HG03196 (cell line): ENCODE measurements around the gene FN1.
"Not testable (repeated sequence)": the region's sequence is repeated elsewhere in the genome, so short reads cannot be mapped to it uniquely, and the experiment has no call there.

Experiments used
- ATAC-seq: cut with Tn5 transposase; IDR thresholded peaks from one replicate; pipeline ENCODE4 v1.9.1; 2021; ENCODE audit not compliant: unreplicated experiment

Gene FN1

DNA sequence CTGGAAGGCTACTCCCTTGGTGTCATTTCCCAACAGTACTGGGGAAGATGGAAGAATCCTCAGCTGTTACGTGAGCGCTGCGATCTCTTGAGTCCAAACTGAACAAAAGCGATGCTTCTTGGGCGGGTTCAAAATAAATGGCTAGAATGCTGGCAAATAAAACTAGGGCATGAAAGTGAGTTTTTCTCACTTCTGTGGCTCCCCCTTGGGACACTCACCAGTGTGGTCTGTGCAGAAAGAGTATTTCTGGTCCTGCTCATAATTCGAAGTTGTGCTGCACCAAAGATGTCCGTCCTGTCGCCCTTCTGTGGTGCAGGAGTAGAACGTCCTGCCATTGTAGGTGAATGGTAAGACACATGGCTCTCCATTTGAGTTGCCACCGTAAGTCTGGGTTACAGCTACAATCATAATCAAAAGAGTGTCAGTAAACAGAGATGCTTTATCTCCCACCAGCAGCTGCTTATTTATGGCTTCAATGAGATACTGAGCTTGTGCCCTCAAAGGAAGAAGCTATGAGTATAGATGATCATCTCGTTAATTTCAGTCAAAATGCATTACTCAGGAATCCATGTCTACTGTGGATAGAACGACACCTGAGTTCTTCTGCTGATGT, 11.8 kb downstream of the FN1 start:
- ATAC-seq: no peak

- no peak for ATAC-seq
Measured at GRCh38 chr2:215423234-215423633, 12.6 kb downstream of the FN1 start.

GRCh38 chr2:215422676-215423075, 13.2 kb downstream of the FN1 start:
- ATAC-seq: no peak

DNA sequence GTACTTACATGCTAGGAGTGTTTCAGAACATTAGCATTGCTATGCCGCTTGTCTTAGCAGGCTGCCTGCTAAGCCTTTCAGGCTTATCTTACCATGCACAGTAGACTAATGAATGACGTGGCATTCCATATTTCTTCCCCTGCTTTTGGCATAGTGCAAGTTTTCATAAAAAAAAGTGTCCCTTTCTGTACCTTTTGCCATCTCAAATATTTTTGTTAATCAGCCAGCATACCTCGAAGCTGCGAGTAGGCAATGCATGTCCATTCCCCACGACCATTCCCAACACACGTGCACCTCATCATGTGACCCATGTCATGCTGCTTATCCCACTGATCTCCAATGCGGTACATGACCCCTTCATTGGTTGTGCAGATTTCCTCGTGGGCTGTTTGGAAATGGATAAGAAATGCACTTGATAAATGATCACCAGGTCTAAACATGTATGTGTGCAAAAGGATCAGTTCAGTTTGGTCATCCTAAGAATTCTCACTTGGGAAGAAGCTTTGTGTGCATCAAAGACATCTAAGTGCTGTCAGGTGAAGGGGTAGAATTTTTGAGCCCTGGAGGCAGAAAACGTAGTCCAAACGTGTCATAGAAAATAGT, 13.9 kb downstream of the FN1 start:
- no peak for ATAC-seq

- no peak for ATAC-seq
Measured at GRCh38 chr2:215420471-215420935, 15.4 kb downstream of the FN1 start.

DNA sequence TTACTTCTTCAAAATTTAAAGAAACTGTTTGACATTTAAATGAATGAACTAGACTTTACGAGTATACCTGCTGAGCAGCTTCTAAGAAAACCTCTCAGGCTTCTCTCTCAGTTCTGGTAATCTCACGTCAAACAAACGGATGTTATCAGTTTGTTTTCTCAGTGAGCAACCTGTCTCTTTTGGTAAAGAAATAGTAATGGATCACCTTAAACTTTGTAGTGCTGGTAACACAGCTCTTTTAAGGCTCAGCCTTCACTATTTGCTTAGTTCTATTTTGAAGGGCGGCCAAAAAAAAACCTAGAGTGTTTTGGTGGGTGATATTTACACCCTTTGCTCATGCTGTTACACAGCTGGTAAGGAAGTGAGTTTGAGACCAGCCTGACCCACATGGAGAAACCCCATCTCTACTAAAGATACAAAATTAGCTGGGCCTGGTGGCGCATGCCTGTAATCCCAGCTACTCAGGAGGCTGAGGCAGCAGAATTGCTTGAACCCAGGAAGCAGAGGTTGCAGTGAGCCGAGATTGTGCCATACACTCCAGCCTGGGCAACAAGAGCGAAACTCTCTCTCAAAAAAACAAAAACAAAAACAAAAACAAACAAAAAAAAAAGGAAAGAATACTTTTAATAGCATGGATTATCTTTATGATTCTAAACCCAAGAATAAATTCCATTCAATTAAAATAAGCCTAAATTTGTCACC, 15.9 kb downstream of the FN1 start:
- ATAC-seq: no peak

GRCh38 chr2:215419113-215419512, 16.8 kb downstream of the FN1 start:
- no peak for ATAC-seq

GRCh38 chr2:215418064-215418963, 17.6 kb downstream of the FN1 start:
- no peak for ATAC-seq

DNA sequence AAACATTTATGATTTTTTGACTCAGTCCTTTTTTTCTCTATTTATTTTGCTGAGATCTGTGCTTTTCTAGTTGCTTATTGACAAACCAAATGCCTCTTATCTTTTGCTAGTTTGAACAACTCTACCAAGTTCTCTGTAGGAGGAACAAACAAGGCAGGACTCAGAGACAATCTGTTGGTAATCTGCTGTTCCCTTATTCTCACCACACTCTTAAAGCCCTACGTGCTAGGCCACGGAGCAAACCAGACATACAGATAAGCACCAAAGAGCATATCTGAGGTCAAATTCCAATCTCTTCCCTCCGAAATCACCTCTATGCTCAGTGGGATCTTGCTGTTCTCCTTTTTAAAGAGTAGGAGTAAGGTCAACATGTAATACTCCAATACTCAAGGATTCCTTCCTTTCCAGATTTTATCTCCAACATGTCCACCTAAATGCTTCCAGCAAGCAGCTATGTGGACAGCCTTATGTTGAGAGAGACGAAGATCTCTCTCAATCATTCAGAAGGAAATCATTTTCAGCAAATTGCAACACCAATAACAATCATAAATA, 18.4 kb downstream of the FN1 start:
- no peak for ATAC-seq

GRCh38 chr2:215416656-215417055, 19.2 kb downstream of the FN1 start:
- ATAC-seq: no peak

DNA sequence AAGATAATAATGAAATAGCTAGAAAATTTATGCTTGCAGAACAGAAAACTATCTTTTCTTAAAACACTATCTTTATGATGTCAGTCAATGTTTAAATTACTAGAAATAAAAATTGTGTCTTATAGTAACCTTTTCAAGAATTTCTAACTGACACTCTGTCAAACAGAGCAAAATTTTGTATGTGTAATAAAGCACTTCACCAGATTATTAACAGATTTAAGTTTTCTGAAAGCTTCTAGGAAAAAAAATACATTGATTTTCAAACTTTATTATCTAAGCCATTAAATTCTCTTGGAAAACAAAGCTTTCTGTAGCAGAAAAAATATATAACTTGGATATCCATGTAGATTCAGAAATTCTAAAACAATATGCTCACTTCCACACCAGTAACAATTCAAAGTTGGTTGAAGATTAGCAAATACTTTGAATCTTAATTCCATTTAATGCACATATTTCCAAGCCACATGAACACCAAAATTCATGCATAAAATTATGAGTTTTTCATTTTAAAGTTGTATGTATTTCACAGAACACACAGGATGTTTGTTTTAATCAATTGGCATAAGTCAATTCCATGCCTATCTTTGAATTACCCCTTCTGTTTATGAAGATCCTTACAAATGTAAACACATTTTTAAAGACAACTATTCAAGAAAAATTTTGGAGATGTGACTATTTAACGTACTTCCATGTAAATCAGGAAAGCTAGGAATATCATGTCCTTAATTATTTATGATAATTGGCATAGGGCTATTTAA, 19.9 kb downstream of the FN1 start:
- no peak for ATAC-seq

GRCh38 chr2:215415218-215415617, 20.6 kb downstream of the FN1 start:
- ATAC-seq: no peak

DNA sequence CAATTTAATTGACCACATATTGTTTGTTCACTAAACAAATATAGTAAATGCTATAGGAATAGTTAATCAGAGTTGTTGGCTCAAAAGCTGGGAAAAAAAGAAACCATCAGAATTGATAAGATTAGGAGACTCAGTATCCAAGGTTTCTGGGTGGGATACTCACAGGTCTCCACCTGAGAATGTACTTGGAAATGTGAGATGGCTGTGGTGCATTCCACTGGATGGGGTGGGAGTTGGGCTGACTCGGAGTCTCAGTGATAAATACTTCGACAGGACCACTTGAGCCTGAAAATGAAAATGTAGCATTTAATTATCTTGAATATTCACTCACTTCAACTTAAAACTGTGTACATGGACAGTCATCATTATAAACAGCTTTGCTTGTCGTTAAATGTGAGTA, 21.2 kb downstream of the FN1 start:
- no peak for ATAC-seq

GRCh38 chr2:215413974-215414373, 21.9 kb downstream of the FN1 start:
- ATAC-seq: no peak

- no peak for ATAC-seq
Measured at GRCh38 chr2:215413484-215413777, 22.4 kb downstream of the FN1 start.

- ATAC-seq: no peak
Measured at GRCh38 chr2:215411941-215412743, 23.7 kb downstream of the FN1 start.

GRCh38 chr2:215410932-215411285, 25.0 kb downstream of the FN1 start:
- ATAC-seq: no peak

DNA sequence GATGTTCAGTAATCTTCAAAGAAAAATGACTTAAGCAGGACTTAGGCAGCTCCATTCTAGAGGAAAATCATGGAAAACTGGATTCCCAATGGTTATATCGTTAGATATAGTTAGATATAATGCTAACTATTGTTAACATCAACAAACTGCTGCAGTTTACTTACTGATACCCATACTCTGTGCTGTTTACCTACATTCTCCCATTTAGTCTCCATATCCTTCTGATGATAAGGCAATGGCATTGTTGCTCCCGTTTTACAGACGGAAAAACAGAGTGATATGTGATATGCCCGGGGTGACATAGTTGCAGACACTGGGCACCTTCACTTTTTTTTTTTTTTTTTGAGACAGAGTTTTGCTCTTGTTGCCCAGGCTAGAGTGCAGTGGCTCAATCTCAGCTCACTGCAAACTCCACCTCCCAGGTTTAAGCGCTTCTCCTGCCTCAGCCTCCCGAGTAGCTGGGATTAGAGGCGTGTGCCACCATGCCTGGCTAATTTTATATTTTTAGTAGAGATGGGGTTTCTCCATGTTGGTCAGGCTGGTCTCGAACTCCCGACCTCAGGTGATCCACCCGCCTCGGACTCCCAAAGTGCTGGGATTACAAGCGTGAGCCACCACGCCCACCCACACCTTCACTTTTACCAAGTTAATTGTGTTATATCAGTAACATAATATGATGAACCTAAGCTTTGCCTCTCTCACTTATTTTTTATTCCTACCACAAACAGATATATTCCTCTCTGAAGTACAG, 25.5 kb downstream of the FN1 start:
- not testable (repeated sequence) for ATAC-seq
